Loucy (cell line): ENCODE results near the gene NSL1.

Experiments used
- CTCF ChIP-seq: fragments of 200-600 bp; sonication (generic); conservative IDR thresholded peaks from 2 replicates; pipeline ENCODE4 v1.5.1; 2014; ENCODE audit warnings: mild to moderate bottlenecking, antibody characterized with exemption, low read length
- EZH2phosphoT487 ChIP-seq: fragments of 200-600 bp; IDR thresholded peaks from 2 replicates; pipeline ENCODE4 v1.6.1; 2018; ENCODE audit warnings: antibody characterized with exemption, mild to moderate bottlenecking, moderate library complexity, borderline replicate concordance

GRCh38 chr1:212727386-212728181 is 64.0 kb downstream of the NSL1 start:
- TF ChIP-seq CTCF (no peak), EZH2phosphoT487 (no peak)
